T-helper 1 cell (primary cell): ENCODE measurements around the gene SDK1.

Experiments
- DNase-seq, 5 donors: peaks; one replicate each; pipeline ENCODE4 v3.0.0-alpha.2; 2012 to 2020

The SDK1 gene

GRCh38 chr7:3895341-3896116 lies 594.5 kb downstream of the SDK1 start:
- DNase-seq, result no peak

GRCh38 chr7:3896169-3896765 lies 595.2 kb downstream of the SDK1 start:
- no peak for DNase-seq

- DNase-seq, result peak in 4 of 5 donors; percentile 15 to 37 (median 26)
Observed at GRCh38 chr7:3897430-3898372, 596.6 kb downstream of the SDK1 start.

DNA sequence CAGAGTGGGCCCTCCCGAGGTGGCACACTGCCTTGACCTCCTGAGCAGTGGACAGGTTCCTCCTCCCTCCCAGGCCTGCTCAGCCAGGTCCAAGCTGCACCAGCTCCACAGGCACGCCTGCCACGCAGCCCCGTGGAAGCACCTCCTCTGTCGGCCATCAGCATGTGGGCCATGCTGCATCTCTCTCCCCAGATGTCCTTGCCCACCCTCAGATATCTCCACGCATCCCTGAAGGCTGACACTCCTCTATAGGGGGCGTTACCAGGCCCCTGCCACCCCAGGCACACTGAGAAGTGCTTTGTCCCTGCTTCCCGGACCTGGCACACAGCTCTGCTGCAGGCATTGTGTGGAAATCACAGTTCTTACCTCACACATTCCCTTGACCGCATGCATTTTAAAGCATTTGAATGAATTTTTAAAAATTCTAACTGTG lies 598.5 kb downstream of the SDK1 start:
- no peak for DNase-seq

DNA sequence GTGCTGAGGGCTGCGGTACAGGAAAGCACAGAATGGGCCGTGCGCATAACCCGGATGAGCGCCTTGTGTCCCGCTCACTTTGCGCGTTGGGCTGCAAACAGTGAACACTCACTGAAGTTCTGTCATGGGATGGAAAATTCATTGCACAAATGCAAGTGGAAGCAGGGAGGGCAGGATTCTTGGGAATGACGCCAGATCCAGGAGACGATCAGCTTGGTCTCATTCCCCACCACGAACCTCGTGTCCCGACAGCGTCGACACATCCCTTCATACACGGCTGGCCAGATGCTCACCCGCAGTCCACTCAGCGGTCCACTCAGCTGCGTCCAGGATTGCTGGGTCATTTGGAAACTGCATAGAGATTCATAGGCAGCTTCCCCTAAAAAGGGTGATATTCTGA lies 607.1 kb downstream of the SDK1 start:
- no peak for DNase-seq

DNA sequence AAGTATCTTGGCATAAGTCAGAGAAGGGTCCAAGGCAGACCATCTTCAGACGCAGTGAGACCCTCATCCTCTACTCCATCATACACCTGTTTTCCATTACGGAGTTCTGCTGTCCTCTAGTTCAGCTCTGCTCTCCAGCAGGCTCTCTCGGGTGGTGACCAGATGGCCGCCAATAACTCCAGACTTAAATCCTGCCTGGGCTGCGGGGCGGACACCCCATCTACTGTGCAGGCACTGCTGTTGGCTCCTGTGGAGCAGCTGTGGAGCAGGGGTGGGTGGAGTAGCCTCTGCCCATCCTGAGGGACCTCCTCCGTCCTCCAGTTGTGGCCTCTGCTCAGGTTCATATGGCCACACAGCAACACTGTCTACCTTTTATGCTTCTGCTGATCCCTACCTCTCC lies 608.1 kb downstream of the SDK1 start:
- DNase-seq, result no peak

DNA sequence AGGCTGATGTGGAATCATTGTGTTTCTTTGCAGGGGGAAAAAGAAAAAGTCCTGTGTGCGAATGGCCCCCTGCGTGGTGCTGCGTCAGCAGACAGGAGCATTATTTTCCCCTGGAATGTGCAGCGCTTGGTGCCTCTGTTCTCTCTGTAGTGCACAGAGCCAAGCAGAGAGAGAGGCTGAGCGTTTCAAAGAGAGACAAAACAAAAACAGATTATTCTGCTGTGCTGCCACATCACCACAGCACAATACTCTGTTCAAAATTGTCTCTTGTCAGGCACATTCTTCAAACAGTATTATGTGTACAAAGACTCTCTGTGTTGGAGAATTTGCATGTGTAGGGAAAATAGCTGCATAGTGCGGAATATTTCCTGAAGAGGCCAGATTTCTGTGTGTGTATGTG lies 609.0 kb downstream of the SDK1 start:
- DNase-seq, result no peak

DNA sequence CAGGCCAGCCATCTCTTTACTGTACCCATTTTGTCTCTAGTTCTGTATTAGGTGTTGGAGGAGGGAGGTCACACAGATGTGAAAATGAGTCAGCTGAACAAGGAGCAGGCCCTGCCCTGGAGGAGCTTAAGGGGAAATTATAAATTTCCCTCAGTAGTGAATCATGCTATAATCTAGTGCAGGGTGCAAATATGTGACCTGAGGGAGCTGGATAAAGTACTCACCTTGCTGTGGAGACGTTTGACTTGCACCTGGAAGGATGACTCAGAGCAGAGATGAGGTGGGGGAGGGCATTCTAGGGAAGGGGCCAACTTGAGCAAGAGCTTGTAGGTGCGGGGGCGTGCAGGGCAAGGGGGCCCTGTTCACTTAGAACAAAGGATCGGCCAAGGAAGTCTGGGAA lies 610.6 kb downstream of the SDK1 start:
- DNase-seq, result no peak

GRCh38 chr7:3912291-3912690 lies 611.2 kb downstream of the SDK1 start:
- DNase-seq, result no peak

DNA sequence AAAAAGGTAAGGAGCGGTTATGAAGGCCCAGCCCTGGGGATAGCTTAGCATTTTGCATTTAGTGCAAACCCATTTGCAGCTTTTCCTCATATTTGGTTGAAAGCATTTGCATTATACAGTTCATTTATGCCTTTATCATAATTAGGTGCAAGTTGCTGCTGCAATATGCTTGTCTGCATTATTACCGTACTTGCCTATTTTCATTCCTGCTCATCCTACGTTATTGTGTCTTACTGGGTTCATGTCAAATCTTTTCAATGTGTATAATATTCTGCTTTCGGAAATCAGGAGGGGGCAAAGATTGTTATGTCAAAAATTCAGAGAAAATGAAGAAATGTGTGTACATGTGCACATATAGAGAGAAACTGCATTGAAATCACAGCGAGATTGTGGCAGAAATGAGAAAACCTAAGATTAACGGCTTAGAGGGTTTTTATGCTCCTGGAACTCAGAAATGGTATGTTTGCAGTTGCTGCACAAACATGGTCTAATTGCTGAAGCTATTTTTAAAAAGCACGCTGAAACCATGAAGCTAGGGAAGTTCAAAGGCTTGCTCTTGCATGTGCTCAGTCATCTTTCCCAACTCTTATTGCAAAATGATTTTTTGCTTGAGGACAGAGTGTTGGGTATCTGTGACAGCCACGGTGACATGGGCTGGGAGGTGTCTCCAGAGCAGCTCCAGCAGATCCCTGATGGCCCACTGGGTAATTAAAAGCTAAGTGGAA lies 613.2 kb downstream of the SDK1 start:
- no peak for DNase-seq

GRCh38 chr7:3915337-3915878 lies 614.4 kb downstream of the SDK1 start:
- DNase-seq, result no peak

- DNase-seq, result no peak
Observed at GRCh38 chr7:3916146-3916545, 615.1 kb downstream of the SDK1 start.

- DNase-seq, result no peak
Observed at GRCh38 chr7:3917436-3917835, 616.4 kb downstream of the SDK1 start.

- no peak for DNase-seq
Observed at GRCh38 chr7:3918576-3918975, 617.5 kb downstream of the SDK1 start.

DNA sequence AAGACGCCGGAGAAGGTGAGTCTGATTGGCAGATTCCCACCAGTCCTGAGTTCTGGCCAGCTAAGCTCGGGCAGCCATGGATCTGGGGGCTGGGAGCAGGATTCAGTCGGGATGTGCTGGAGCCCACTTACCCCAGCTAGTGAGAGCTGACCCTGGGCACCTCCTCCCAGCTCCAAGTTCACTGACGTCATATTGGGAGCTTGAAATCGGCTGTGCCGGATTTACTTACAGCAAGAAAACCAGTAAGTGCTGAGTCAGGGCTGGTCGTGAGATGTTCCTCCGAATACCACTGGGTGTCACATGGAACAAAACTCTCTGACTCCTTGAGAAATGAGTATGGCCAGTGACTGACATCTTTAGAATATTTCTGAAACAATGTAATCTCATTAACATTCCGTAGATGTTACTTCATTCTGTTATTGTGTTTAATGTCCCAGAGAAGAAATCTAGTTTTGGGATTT lies 621.2 kb downstream of the SDK1 start:
- DNase-seq, result no peak

- no peak for DNase-seq
Observed at GRCh38 chr7:3923307-3923918, 622.4 kb downstream of the SDK1 start.

DNA sequence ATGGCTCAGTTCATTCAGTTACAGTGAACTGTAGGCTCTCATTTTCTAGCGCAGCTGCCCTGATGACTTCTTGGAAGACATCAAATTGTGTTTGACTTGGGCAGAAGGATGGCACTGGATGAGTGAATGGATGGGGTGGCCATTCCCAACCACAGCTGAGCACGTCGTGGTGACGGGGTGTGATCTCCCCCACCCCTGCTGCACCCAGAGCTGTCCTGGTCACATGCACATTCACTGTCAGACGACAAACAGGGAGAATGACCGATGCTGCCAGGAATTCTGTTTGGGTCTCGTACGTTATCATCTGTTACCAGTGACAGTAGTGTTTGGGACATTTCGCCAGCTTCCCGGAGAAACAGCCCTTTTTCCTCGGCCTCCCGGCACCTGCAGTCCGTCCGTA lies 623.2 kb downstream of the SDK1 start:
- DNase-seq, result no peak

- no peak for DNase-seq
Observed at GRCh38 chr7:3927446-3928110, 626.5 kb downstream of the SDK1 start.

GRCh38 chr7:3928727-3929515 lies 627.9 kb downstream of the SDK1 start:
- DNase-seq, result no peak

- no peak for DNase-seq
Observed at GRCh38 chr7:3931843-3932242, 630.8 kb downstream of the SDK1 start.
